NCI-H1694 (cell line): ENCODE results near the gene AIFM1.

Experiments used
- DNase-seq: peaks from one replicate; lab custom pipeline; 2025; lab: John Stamatoyannopoulos, UW

Gene AIFM1

GRCh38 chrX:130170752-130171445, 5.3 kb upstream of the AIFM1 start:
- DNase-seq = peak; percentile 67

DNA sequence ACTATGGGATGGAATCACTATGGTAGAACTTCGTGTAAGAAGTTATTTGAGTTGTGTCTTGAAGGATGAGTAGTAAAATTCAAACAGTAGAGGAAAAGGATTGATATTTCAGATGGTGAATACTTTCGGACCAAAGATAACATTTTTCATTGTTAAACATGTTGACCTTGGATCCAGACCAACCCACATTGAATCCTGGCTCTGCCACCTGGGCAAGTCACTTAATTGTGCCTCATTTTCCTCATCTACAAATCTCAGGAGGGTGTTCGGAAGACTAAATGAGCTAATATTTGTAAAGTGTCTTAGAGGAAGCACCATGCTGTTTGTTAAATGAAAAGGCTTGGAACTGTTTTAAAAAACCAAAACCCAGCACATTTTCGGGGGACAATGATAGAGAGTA, 1.4 kb upstream of the AIFM1 start:
- no peak for DNase-seq

DNA sequence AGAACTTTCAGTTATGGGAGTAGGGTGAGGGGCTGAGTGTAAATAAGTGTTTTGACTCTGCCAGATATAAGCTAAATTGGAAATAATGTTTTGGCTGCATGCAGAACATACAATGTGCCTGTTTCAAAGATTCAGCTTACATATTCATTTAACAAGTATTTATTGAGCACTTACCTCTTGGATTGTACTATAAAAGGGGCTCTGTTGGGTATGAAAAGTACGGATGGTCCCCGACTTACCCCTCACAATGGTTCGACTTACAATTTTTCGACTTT, 799 bp upstream of the AIFM1 start:
- DNase-seq = no peak

DNA sequence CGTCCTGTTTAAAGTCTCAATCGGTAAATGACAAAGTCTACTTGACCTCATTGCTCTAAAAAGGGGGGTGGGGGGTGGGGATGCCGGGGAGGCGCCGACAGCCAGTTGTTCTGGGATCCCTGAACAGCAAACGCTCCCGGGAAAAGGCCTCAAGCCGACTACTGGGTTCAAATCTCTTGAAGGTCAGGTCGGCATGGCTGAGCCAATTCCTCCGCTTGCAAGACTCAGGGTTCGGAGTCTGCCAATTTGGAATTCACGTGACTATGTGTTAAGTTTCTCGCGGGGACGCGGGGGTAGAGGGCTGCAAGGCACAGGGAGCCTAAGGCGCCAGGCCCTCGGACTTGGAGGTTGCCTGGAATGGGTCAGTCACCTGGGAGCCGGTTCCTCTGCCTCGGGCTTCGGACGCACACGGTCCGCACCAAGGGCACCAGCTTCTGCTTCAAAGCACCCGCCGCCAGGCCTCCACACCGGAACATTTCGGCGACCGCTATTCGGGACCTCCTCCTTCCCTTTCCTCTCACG, 399 bp downstream of the AIFM1 start:
- no peak for DNase-seq

GRCh38 chrX:130163398-130163797, 2.2 kb downstream of the AIFM1 start:
- DNase-seq = no peak

GRCh38 chrX:130162094-130162735, 3.4 kb downstream of the AIFM1 start:
- no peak for DNase-seq

GRCh38 chrX:130159776-130160175, 5.9 kb downstream of the AIFM1 start:
- DNase-seq = no peak

DNA sequence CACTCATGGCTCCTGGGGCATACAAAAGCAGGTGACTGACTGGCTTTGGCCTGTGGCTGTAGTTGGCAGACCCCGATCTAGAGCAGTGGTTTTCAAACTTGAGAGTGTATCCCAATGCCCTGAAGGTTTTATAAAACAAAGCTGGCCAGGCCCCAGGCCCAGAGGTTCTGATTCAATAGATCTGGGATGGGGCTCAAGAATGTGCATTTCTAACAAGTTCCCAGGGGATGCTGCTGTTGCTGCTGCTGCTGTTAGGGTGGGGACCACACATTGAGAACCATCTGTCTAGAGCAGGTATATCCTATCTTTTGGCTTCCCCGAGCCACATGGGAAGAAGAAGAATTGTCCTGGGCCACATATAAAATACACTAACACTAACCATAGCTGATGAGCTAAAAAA, 7.3 kb downstream of the AIFM1 start:
- no peak for DNase-seq

GRCh38 chrX:130155564-130155963, 10.1 kb downstream of the AIFM1 start:
- DNase-seq = no peak

DNA sequence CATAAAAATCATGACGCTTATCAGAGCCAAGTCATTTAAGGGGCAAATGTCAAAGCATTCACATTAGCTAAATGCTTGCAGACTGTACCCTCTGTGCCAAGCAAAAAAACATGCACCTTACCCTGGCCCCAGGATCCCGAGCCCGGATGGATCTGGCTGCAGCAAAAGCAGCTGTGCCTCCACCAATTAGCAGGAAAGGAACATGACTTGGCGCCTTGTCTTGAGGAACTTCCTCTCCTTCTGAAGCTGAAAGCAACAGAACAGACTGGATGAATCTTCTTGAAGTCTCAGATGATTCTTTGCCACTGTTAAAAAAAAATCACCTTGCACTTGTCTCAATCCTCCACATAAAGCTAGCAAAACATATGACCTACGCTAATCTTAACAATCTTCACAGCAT, 18.0 kb downstream of the AIFM1 start:
- no peak for DNase-seq

DNA sequence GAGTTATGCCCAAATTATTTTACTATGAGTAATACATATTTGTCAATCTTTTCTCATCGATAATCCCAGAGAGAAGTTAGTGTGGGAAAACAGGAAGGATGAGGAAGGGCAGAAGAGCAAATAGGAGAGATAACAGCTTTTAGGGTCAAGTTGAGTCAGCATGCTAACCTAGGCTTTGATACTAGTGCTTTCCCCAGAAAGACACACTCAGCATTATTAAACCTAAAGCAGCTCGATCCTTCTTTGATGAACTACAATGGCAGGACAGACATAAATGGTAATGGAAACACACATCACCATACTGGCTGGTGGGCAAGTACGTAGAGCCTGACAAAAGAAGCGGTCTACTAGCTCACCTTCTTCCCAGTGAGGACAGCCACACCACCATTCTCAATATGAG, 20.5 kb downstream of the AIFM1 start:
- no peak for DNase-seq

GRCh38 chrX:130144509-130144908, 21.1 kb downstream of the AIFM1 start:
- DNase-seq = no peak

GRCh38 chrX:130139474-130140201, 26.0 kb downstream of the AIFM1 start:
- no peak for DNase-seq

- DNase-seq = no peak
Observed at GRCh38 chrX:130136961-130137360, 28.7 kb downstream of the AIFM1 start.

- DNase-seq = no peak
Observed at GRCh38 chrX:130136496-130136895, 29.1 kb downstream of the AIFM1 start.

DNA sequence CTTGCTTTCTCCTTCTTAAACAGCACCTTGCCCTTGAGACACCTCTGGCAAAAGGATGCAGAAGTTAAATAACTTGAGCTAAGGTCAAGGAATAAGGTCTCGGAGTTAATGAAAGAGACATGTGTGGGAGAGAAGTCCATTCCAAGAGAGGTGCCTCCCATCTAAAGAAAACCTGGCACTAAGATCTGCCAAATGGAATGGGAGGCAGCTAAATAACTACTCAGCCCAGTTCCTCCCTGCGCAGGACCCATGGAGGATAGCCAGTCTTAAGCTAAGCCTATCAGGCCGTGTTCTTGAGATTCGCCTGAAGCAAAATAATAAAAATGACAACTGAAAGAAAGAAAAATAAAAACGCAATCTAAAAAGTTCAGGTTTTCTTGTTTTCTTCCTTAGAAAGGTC, 34.7 kb downstream of the AIFM1 start:
- no peak for DNase-seq

- DNase-seq = no peak
Observed at GRCh38 chrX:130125091-130125874, 40.4 kb downstream of the AIFM1 start.

DNA sequence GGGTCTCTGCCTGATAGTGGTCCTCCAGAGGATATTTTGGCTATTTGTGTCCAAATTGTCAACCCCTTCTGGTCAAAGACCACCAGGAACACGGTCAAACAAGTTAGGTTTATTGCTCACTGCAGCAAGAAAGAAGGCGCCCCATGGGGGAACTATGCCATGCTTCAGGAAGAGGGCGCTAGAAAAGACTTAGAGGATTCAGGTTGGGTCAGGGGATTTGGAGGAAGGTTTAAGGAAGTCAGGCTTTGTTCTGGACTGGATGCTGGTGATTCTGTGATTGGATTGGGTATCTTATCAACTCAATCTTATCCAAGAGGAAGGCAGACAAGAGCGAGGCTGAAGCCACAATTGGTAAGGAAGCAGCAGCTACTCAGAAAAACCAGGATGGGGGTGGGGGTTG, 41.1 kb downstream of the AIFM1 start:
- no peak for DNase-seq

- no peak for DNase-seq
Observed at GRCh38 chrX:130121505-130121800, 44.2 kb downstream of the AIFM1 start.

- DNase-seq = no peak
Observed at GRCh38 chrX:130120746-130121504, 44.7 kb downstream of the AIFM1 start.

GRCh38 chrX:130120321-130120731, 45.3 kb downstream of the AIFM1 start:
- no peak for DNase-seq

DNA sequence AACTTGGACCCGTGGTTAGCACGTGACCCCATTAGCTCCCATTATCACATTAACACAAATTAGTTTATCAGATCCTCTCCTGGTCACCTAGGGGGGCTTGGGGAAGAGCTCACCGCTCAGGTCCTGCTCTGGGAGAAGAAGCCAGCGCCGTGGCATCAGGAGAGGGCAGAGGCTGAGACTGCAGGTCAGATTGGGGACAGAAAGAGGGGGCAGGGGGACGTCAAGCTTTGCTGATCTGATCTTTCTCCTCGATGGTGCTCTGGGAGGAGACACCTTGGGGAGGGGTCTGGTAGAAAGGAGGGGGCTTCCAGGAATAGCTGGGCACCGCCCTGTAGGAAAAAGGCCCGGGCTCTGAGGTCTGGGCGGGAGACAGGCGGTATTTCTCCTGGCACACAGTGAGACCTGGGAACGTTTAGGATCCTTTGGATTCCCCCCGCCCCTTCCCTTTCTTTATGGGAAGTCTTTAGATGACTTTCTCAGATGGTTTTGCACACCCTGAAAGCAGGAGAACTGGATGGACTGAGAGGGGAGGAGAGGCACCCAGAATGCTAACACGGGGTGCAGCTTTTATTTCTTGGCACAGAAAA, 46.2 kb downstream of the AIFM1 start:
- DNase-seq = no peak
